Measurements from ENCODE around the gene WAS.

- TF ChIP-seq CTCF (IDR thresholded peaks at IDR 0.05), result no peak
- no peak for TF ChIP-seq EZH2 (IDR thresholded peaks at IDR 0.05; ENCODE audit: borderline replicate concordance, insufficient read depth, low read depth, low read length, poor library complexity, severe bottlenecking)
These were observed 12.3 kb downstream of the WAS start for GRCh38 chrX:48695925-48696300.

Measured in B cell (primary cell).